OCI-LY3 (cell line): ENCODE results near the gene TSC1.

ENCODE experiments used
- CTCF ChIP-seq: fragments of 200-600, 300-600 bp; sonication (generic); IDR thresholded peaks from 2 replicates; pipeline ENCODE4 v1.5.1; 2014; ENCODE audit warnings: antibody characterized with exemption, low read length, low read depth
- EZH2phosphoT487 ChIP-seq: fragments of 200-600 bp; shearing (Covaris generic); IDR thresholded peaks from 2 replicates; pipeline ENCODE4 v1.6.1; 2018; ENCODE audit warnings: antibody characterized with exemption, mixed run types, low read depth

GRCh38 chr9:132863096-132863495, 81.3 kb downstream of the TSC1 start:
- no peak for TF ChIP-seq CTCF
- no peak for TF ChIP-seq EZH2phosphoT487
